ENCODE data around the gene PRRG2. TPM values are rescaled to one million over a fixed set of nuclear protein-coding genes. Genes with fewer than 3 reads are reported as not detected.
"Not testable (repeated sequence)": the region's sequence is repeated elsewhere in the genome, so short reads cannot be mapped to it uniquely, and the experiment has no call there.

PRRG2 gene
- total and polyA plus RNA-seq, 3 donors from 2014 or later = 0.71 to 3.0 (median 1.9) TPM

GRCh38 chr19:49629659-49630058 lies 48.5 kb downstream of the PRRG2 start:
- peak overlapping the region in 1 of 2 donors; percentile 19 for H3K27ac ChIP-seq

GRCh38 chr19:49631014-49631588 lies 50.0 kb downstream of the PRRG2 start:
- H3K27me3 ChIP-seq = no peaks in the 10 kb centered on the region
- intact Hi-C loops (cut with DNase I; ENCODE audit: low total_unique reads) = no loop called here
- TF ChIP-seq POLR2A (IDR thresholded peaks at IDR 0.05) (no peak), CTCF (IDR thresholded peaks at IDR 0.05) (no peak)
- DNase-seq = no peak
- H3K4me3 ChIP-seq = no peak overlapping the region
- WGBS, 2 donors = 38 to 41% methylated on average over 9 of the region's 9 CpGs
- peaks cover 6% of the 10 kb centered on the region for H3K4me1 ChIP-seq
- no peaks in the 10 kb centered on the region for H3K9me3 ChIP-seq
- H3K27ac ChIP-seq = peak overlapping the region in 1 of 2 donors; percentile 56
- no peaks in the 10 kb centered on the region for H3K36me3 ChIP-seq (ENCODE audit: low read depth, missing control alignments)

More at GRCh38 chr19:49629659-49630058, 48.5 kb downstream of the PRRG2 start:
- no peak overlapping the region for H3K4me3 ChIP-seq
- no peaks in the 10 kb centered on the region for H3K9me3 ChIP-seq
- 80 to 84% methylated on average over 8 to 9 of the region's 9 CpGs for WGBS, 2 donors
- intact Hi-C loops (cut with DNase I; ENCODE audit: low total_unique reads) = no loop called here
- no peak for DNase-seq
- H3K27me3 ChIP-seq = no peaks in the 10 kb centered on the region
- peaks cover 6% of the 10 kb centered on the region for H3K4me1 ChIP-seq
- peaks cover 4% of the 10 kb centered on the region for H3K36me3 ChIP-seq (ENCODE audit: low read depth, missing control alignments)
- TF ChIP-seq POLR2A (IDR thresholded peaks at IDR 0.05) (no peak), CTCF (IDR thresholded peaks at IDR 0.05) (no peak)

DNA sequence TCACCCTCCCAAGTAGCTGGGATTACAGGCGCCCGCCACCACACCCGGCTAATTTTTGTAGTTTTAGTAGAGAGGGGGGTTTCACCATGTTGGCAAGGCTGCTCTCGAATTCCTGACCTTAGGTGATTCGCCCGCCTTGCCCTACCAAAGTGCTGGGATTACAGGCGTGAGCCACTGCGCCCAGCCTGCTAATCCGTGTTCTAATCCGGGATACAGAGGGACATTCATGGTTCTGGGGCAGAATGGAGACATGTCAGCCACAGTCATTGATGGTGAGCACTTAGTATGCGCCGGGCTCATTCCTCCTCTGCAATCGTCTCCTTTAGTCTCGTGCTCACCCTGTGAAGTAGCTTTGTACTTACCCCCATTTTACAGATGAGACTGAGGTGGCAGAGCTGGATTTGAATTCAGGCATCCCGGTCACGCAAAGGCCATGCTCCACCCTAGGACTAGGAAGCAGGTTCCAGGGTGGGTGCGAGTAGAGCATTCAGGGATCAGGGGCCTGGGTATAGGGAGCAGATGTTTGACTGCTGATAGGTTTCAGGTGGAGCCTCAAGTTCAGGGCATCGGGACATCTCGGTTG lies 50.6 kb downstream of the PRRG2 start:
- Histone ChIP-seq H3K4me1 (peaks cover 6% of the 10 kb centered on the region), H3K27me3 (no peaks in the 10 kb centered on the region), H3K27ac (no peak overlapping the region), H3K9me3 (no peaks in the 10 kb centered on the region), H3K36me3 (ENCODE audit: low read depth, missing control alignments) (no peaks in the 10 kb centered on the region), H3K4me3 (no peak overlapping the region)
- 90 to 94% methylated on average over 19 of the region's 19 CpGs for WGBS, 2 donors
- TF ChIP-seq POLR2A (IDR thresholded peaks at IDR 0.05) (no peak), CTCF (IDR thresholded peaks at IDR 0.05) (no peak)
- no peak for DNase-seq
- intact Hi-C loops (cut with DNase I; ENCODE audit: low total_unique reads) = no loop called here

DNA sequence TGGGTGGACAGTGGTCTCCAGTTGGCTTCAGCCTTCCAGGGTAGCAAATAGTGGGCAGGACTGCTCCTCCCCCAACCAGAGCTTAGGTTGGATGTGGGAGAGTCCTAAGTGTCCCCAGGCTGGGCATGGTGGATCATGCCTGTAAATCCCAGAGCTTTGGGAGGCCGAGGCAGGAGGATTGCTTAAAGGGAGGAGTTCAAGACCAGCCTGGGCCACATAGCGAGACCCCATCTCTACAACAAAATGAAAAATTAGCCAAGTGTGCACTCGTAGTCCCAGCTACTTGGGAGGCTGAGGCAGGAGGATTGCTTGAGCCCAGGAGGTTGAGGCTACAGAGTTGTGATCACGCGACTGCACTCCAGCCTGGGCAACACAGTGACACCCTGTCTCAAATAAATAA lies 51.5 kb downstream of the PRRG2 start:
- intact Hi-C loops (cut with DNase I; ENCODE audit: low total_unique reads) = no loop called here
- WGBS, 2 donors = 97 to 98% methylated on average over 5 of the region's 5 CpGs

DNA sequence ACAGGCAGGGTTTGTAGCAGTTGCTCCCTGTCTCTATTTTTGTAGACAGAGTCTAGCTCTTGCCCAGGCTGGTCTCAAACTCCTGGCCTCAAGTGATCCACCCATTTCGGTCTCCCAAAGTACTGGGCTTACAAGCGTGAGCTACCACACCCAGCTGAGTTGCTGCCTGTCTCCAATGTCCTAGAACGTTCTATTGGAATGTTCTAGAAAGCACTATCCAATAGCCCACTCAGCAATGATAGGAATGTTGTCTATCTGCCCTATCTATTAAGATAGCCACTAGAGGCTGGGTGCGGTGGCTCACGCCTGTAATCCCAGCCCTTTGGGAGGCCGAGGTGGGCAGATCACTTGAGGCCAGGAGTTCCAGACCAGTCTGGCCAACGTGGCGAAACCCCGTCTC lies 52.2 kb downstream of the PRRG2 start:
- H3K27ac ChIP-seq; intact Hi-C loops (cut with DNase I; ENCODE audit: low total_unique reads); DNase-seq; H3K4me3 ChIP-seq; H3K9me3 ChIP-seq; H3K36me3 ChIP-seq (ENCODE audit: low read depth, missing control alignments); H3K27me3 ChIP-seq: not testable (repeated sequence)
- H3K4me1 ChIP-seq = peaks cover 16% of the 10 kb centered on the region
- 73 to 74% methylated on average over 9 of the region's 9 CpGs for WGBS, 2 donors

More for the DNA sequence above, 51.5 kb downstream of the PRRG2 start:
- no peaks in the 10 kb centered on the region for H3K9me3 ChIP-seq
- no peaks in the 10 kb centered on the region for H3K27me3 ChIP-seq
- H3K36me3 ChIP-seq (ENCODE audit: low read depth, missing control alignments) = no peaks in the 10 kb centered on the region
- H3K27ac ChIP-seq = no peak overlapping the region
- no peak for DNase-seq
- no peak overlapping the region for H3K4me3 ChIP-seq
- TF ChIP-seq CTCF (IDR thresholded peaks at IDR 0.05) (no peak), POLR2A (IDR thresholded peaks at IDR 0.05) (no peak)
- peaks cover 9% of the 10 kb centered on the region for H3K4me1 ChIP-seq

All from testis (tissue), 3 donors.